Kidney (tissue), 14 donors: ENCODE measurements around the gene BNC1. TPM values are rescaled to one million over a fixed set of nuclear protein-coding genes. Genes with fewer than 3 reads are reported as not detected.

Experiments used
- DNase-seq, 5 donors: peaks; one replicate each; pipeline ENCODE4 v3.0.0-alpha.2; 2013 to 2020
- FAIRE-seq: peaks from 2 replicates; lab custom pipeline; 2012; peaks lifted over from hg19 to GRCh38; lab: Jason Lieb, UNC
- H3K27ac ChIP-seq, 2 donors: one replicate each; pipeline ENCODE4 v1.7.0; 2013; ENCODE audit warnings: low read depth in 2 of 2, low read length in 2 of 2, inconsistent platforms in 1 of 2
- H3K27me3 ChIP-seq: one replicate; pipeline ENCODE4 v1.7.1; 2013; ENCODE audit warnings: low read length, inconsistent platforms; ENCODE audit not compliant: control insufficient read depth, insufficient read depth
- H3K36me3 ChIP-seq, 3 donors: one replicate each; pipeline versions ENCODE4 v1.7.0 to v1.7.1; 2013; ENCODE audit warnings: low read length in 3 of 3, control low read depth in 1 of 3, inconsistent platforms in 1 of 3; ENCODE audit not compliant: insufficient read depth in 3 of 3, control insufficient read depth in 2 of 3
- H3K4me1 ChIP-seq, 3 donors: one replicate each; pipeline versions ENCODE4 v1.7.0 to v1.7.1; 2013; ENCODE audit warnings: low read length in 3 of 3, inconsistent platforms in 1 of 3, low read depth in 1 of 3; ENCODE audit not compliant: control insufficient read depth in 2 of 3, insufficient read depth in 2 of 3
- H3K4me3 ChIP-seq, 3 donors: one replicate each; pipeline versions ENCODE4 v1.7.0 to v1.8.1; 2013; ENCODE audit warnings: low read length in 3 of 3, control low read depth in 1 of 3, inconsistent platforms in 1 of 3
- H3K9ac ChIP-seq, 3 donors: one replicate each; pipeline versions ENCODE4 v1.7.0 to v1.7.1; 2013; ENCODE audit warnings: low read length in 3 of 3, control low read depth in 1 of 3, inconsistent platforms in 1 of 3
- H3K9me3 ChIP-seq, 3 donors: one replicate each; pipeline versions ENCODE4 v1.7.0 to v1.7.1; 2013; ENCODE audit warnings: low read length in 3 of 3, control low read depth in 1 of 3, inconsistent platforms in 1 of 3; ENCODE audit not compliant: control insufficient read depth in 2 of 3, insufficient read depth in 1 of 3
- intact Hi-C: fragments of 100-400 bp; cut with DNase I; formaldehyde crosslinking; loops from one replicate; pipeline ENCODE4 v1.11.1; 2022
- polyA plus RNA-seq: library from polyadenylated mRNA; stranded (reverse); fragments of 350-450 nt; fragmentation: Illumina TruSeq; extraction: RNeasy Lipid Tissue Mini Kit (QIAGEN cat#74804); gene quantifications from one replicate; pipeline ENCODE4 v1.2.3, GENCODE V29; 2014; ENCODE audit warnings: low read depth, low replicate concordance; ENCODE audit not compliant: insufficient read depth
- total RNA-seq: library from RNA; stranded (reverse); fragmentation: NEBNext Ultra II Directional; extraction: Animal tissue kit (Norgen Biotek cat#: 25700); gene quantifications from one replicate; pipeline ENCODE4 v1.2.1, GENCODE V29; 2021
- TF ChIP-seq, protein P1 (sequence below): IDR thresholded peaks from 3 replicates; pipeline ENCODE4 v1.5.1; 2012; ENCODE audit warnings: mild to moderate bottlenecking, moderate library complexity, borderline replicate concordance; ENCODE audit not compliant: insufficient read depth; ENCODE audit errors: extremely low read depth
- donor health status: control.
- donor health status: control.
- donor health status: control.
- donor health status: control.
- donor health status: control.
- donor health status: DM: yes; HTN: yes; CAD: no.
- donor health status: Normal renal cell carcinoma (clear cell type).

Gene BNC1
- total and polyA plus RNA-seq, 2 donors from 2014 or later: 0.38 TPM; not detected in 1

DNA sequence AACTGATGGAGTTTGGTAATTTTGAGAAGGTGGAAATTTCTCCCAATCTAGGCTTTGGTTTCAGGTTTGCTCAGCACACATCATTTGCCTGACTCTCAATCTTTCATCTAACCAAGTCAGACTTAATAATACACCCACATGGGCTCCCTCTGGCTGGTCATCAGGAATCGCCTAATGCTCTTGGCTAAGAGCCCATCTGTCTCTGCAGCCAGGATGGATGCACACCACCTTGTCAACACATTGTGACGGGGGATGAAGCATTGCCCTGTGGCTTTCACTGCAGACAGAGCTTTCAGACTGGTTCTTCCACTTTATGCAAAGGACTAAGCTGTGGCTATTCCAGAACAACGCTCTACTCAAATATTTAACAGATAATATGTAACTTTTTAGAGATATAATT is 73.8 kb downstream of the BNC1 start:
- intact Hi-C loops: no loop called here
- Histone ChIP-seq H3K27me3 (no peaks in the 10 kb centered on the region), H3K4me3 (no peak overlapping the region), H3K9ac (no peak overlapping the region), H3K36me3 (no peaks in the 10 kb centered on the region), H3K4me1 (peaks cover 0 to 6% (median 2%) of the 10 kb centered on the region in 3 donors), H3K9me3 (no peaks in the 10 kb centered on the region), H3K27ac (no peak overlapping the region)
- TF ChIP-seq, protein P1, sequence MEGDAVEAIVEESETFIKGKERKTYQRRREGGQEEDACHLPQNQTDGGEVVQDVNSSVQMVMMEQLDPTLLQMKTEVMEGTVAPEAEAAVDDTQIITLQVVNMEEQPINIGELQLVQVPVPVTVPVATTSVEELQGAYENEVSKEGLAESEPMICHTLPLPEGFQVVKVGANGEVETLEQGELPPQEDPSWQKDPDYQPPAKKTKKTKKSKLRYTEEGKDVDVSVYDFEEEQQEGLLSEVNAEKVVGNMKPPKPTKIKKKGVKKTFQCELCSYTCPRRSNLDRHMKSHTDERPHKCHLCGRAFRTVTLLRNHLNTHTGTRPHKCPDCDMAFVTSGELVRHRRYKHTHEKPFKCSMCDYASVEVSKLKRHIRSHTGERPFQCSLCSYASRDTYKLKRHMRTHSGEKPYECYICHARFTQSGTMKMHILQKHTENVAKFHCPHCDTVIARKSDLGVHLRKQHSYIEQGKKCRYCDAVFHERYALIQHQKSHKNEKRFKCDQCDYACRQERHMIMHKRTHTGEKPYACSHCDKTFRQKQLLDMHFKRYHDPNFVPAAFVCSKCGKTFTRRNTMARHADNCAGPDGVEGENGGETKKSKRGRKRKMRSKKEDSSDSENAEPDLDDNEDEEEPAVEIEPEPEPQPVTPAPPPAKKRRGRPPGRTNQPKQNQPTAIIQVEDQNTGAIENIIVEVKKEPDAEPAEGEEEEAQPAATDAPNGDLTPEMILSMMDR: no peak
- no peak for FAIRE-seq
- peak in 3 of 5 donors; percentile 6 to 36 (median 25) for DNase-seq

DNA sequence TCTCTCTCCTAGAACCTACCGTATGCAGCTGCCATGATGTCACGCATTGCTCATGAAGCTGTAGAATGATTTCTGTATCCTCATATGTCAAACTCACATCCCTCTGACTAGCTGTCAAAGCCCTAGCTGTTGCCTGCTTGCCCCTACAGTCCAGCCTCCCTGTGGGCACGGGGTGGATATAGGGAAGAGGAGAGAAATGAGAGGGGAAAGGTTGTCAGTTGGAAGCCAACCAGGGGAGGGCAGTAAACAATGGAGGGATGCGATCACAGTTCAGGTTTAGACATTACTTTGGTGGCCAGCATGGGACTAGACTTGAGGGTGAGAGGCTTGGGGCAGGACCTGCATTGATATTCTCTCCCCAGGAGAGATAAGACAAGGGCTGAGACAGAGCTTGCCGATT is 75.1 kb downstream of the BNC1 start:
- TF ChIP-seq, protein P1: no peak
- peaks cover 0 to 10% (median 5%) of the 10 kb centered on the region in 3 donors for H3K4me1 ChIP-seq
- FAIRE-seq: no peak
- no peaks in the 10 kb centered on the region for H3K36me3 ChIP-seq
- peak in 1 of 5 donors; percentile 31 for DNase-seq
- intact Hi-C loops: no loop called here
- no peak overlapping the region for H3K27ac ChIP-seq
- no peaks in the 10 kb centered on the region for H3K9me3 ChIP-seq
- no peak overlapping the region for H3K9ac ChIP-seq
- H3K4me3 ChIP-seq: no peak overlapping the region
- no peaks in the 10 kb centered on the region for H3K27me3 ChIP-seq

DNA sequence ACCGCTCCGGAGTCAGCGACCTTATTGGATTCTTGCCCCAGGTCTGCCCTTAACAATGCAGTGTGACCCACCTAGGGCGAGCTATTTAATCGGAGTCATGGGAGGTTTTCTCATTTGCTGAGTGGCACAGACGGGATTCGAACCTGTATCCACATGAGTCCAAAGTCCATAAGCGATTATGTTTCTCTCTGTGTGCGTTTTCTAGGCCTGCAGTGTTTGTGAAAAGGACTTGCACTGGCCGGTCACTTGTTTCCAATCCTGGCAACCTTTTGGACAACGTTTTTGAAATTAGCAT is 76.2 kb downstream of the BNC1 start:
- FAIRE-seq (no peak), DNase-seq (no peak)
- H3K9ac ChIP-seq: no peak overlapping the region
- H3K4me3 ChIP-seq: peak overlapping the region; percentile 30 to 49 (median 36)
- H3K27me3 ChIP-seq: no peaks in the 10 kb centered on the region
- H3K27ac ChIP-seq: no peak overlapping the region
- H3K36me3 ChIP-seq: no peaks in the 10 kb centered on the region
- no peaks in the 10 kb centered on the region for H3K9me3 ChIP-seq
- H3K4me1 ChIP-seq: peaks cover 0 to 10% (median 5%) of the 10 kb centered on the region in 3 donors
- TF ChIP-seq, protein P1: no peak
- intact Hi-C loops: no loop called here
